Caco-2 (cell line): ENCODE results near the gene TTC28. TPM values are rescaled to one million over a fixed set of nuclear protein-coding genes. Genes with fewer than 3 reads are reported as not detected.

Experiments
- BruUV-seq: library from RNA; stranded (reverse); fragments of 400-500 nt; replicated peaks from 2 replicates; lab custom pipeline; 2021; lab: Mats Ljungman, UMichigan
- CTCF ChIA-PET: fragments of 300-600 bp; sonication (Branson Sonifier 250); formaldehyde crosslinking; loops from one replicate; lab custom pipeline; 2022; ENCODE audit warnings: antibody characterized with exemption; lab: Charles Lee
- POLR2A ChIA-PET: fragments of 300-600 bp; sonication (Branson Sonifier 250); formaldehyde crosslinking; loops from one replicate; lab custom pipeline; 2022; ENCODE audit warnings: antibody characterized with exemption; lab: Charles Lee
- DNase-seq, 2 experiments: peaks; one replicate each; pipeline versions ENCODE4 v3.0.0 to v3.0.0-alpha.2; 2020 to 2022
- H3K27me3 ChIP-seq: replicated peaks from 2 replicates; pipeline ENCODE4 v1.6.0; 2011; ENCODE audit warnings: low read length; ENCODE audit not compliant: control insufficient read depth, insufficient read depth
- H3K36me3 ChIP-seq: 2 replicates; pipeline ENCODE4 v1.5.1; 2011; ENCODE audit warnings: low read length; ENCODE audit not compliant: control insufficient read depth, insufficient read depth
- H3K4me1 ChIP-seq: fragments of 250-450 bp; sonication (Bioruptor Pico); 2 replicates; pipeline ENCODE4 v1.5.1; 2020; ENCODE audit warnings: mild to moderate bottlenecking
- H3K4me3 ChIP-seq: 2 replicates; pipeline ENCODE4 v1.5.1; 2011; ENCODE audit warnings: low read depth, mild to moderate bottlenecking, control low read depth, low read length
- H3K9me3 ChIP-seq: fragments of 250-450 bp; sonication (Bioruptor Pico); 2 replicates; pipeline ENCODE4 v1.5.1; 2020; ENCODE audit warnings: mild to moderate bottlenecking, moderate library complexity
- H3K27ac Mint-ChIP-seq: one replicate; pipeline ENCODE4 v1.8.0; 2022; ENCODE audit warnings: mixed read lengths; ENCODE audit not compliant: unreplicated experiment
- H3K27me3 Mint-ChIP-seq: one replicate; pipeline ENCODE4 v1.8.0; 2022; ENCODE audit warnings: mixed read lengths; ENCODE audit not compliant: insufficient read depth, unreplicated experiment
- H3K36me3 Mint-ChIP-seq: one replicate; pipeline ENCODE4 v1.8.0; 2022; ENCODE audit warnings: mild to moderate bottlenecking, mixed read lengths; ENCODE audit not compliant: insufficient read depth, unreplicated experiment
- H3K4me1 Mint-ChIP-seq: one replicate; pipeline ENCODE4 v1.8.0; 2022; ENCODE audit warnings: low read depth, mixed read lengths; ENCODE audit not compliant: unreplicated experiment
- H3K4me3 Mint-ChIP-seq: one replicate; pipeline ENCODE4 v1.8.0; 2022; ENCODE audit warnings: mild to moderate bottlenecking, moderate library complexity, mixed read lengths; ENCODE audit not compliant: unreplicated experiment
- H3K9me3 Mint-ChIP-seq: one replicate; pipeline ENCODE4 v1.8.0; 2022; ENCODE audit warnings: mixed read lengths; ENCODE audit not compliant: unreplicated experiment
- intact Hi-C: fragments of 100-400 bp; cut with micrococcal nuclease; formaldehyde crosslinking; loops from one replicate; pipeline ENCODE4 v1.10.0; 2022; ENCODE audit not compliant: unreplicated experiment
- total RNA-seq: library from RNA; stranded (reverse); gene quantifications from 2 replicates; pipeline ENCODE4 v1.2.3, GENCODE V29; 2022
- TF ChIP-seq, protein P1 (sequence below), 2 experiments: fragments of 200-600 bp in 1 of 2; IDR thresholded peaks; 1 replicate in 1 of 2; 2 replicates in 1 of 2; pipeline versions ENCODE4 v1.5.1 to v1.8.0; 2011 to 2022; ENCODE audit warnings: antibody characterized with exemption in 1 of 2, control low read depth in 1 of 2, inconsistent platforms in 1 of 2, low read depth in 1 of 2, low read length in 1 of 2, mild to moderate bottlenecking in 1 of 2, moderate library complexity in 1 of 2; ENCODE audit not compliant: insufficient read depth in 1 of 2, severe bottlenecking in 1 of 2, unreplicated experiment in 1 of 2

Gene TTC28
- total RNA-seq, 1 experiment from 2014 or later, result 12.0 TPM

DNA sequence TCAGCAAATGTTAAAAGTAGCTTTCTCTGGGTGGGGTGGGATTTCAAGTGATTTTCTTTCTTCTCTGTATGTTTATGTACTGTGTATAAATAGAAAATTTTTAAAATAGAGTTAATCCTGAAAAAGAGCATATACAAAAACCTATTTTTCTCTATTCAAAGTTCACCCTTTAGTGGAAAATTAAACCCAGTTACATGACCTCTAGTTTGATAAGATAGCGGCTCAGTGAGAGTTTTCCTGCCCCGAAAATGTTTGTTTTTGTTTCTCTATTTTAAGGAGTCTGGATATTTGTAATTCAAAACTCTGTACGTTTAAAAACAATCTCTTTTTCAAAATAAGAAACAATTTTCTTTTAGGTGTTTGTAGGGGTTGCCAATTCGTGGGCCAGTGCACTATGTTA, 718.5 kb downstream of the TTC28 start:
- Histone ChIP-seq H3K4me1 (0 out of 2 replicates have a peak, but pooled peaks cover 3% of the 10 kb centered on the region), H3K9me3 (no peaks in the 10 kb centered on the region), H3K27me3 (no peaks in the 10 kb centered on the region), H3K4me3 (no peak overlapping the region), H3K36me3 (no peaks in the 10 kb centered on the region)
- Mint-ChIP-seq H3K36me3 (no peaks in the 10 kb centered on the region), H3K9me3 (no peaks in the 10 kb centered on the region), H3K27me3 (no peaks in the 10 kb centered on the region), H3K4me3 (no peak overlapping the region), H3K4me1 (peaks cover 4% of the 10 kb centered on the region), H3K27ac (no peak overlapping the region)
- ChIA-PET POLR2A (no interaction called here), CTCF (no interaction called here)
- no TSS peak for BruUV-seq
- intact Hi-C loops, result no loop called here
- TF ChIP-seq, protein P1, sequence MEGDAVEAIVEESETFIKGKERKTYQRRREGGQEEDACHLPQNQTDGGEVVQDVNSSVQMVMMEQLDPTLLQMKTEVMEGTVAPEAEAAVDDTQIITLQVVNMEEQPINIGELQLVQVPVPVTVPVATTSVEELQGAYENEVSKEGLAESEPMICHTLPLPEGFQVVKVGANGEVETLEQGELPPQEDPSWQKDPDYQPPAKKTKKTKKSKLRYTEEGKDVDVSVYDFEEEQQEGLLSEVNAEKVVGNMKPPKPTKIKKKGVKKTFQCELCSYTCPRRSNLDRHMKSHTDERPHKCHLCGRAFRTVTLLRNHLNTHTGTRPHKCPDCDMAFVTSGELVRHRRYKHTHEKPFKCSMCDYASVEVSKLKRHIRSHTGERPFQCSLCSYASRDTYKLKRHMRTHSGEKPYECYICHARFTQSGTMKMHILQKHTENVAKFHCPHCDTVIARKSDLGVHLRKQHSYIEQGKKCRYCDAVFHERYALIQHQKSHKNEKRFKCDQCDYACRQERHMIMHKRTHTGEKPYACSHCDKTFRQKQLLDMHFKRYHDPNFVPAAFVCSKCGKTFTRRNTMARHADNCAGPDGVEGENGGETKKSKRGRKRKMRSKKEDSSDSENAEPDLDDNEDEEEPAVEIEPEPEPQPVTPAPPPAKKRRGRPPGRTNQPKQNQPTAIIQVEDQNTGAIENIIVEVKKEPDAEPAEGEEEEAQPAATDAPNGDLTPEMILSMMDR (IDR thresholded peaks at IDR 0.05; ENCODE audit: insufficient read depth in 1 of 2, low read depth in 1 of 2, low read length in 1 of 2, severe bottlenecking in 1 of 2, unreplicated experiment in 1 of 2), result no peak
- DNase-seq, result no peak

DNA sequence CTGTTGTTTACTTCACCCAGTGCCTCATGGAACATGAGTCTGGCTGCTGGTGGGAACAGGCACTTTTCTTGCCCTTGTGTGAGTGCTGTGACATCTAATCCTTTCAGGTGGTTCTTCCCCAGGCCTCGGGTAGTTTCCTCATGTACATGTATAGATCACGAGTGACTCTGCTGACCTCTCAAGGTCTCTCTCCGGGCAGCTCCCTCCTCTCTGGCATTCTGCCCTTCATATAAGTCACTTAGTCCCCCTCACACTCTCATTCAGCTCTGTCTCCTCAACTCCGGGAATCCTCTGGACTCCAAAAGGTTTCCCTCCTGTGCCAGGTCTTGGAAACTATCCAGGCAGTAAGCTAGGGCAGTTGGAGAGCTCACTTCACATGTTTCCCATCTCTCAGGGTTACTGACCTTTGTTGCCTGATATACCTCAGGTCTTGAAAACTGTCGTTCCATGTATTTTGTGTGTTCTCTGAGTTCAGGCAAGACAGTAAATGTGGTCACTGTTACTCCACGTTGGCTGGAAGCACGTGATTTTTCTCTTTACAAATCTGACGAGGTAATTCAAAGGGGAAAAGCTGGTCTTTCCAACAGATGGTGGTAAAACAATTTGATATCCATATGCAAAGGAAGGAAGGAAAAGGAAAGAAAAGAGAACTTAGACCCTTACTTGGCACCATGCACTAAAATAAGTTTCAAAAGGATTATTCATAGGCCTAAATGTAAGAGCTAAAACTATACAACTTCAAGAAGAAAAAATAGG, 720.1 kb downstream of the TTC28 start:
- TF ChIP-seq, protein P1 (IDR thresholded peaks at IDR 0.05; ENCODE audit: insufficient read depth in 1 of 2, low read depth in 1 of 2, low read length in 1 of 2, severe bottlenecking in 1 of 2, unreplicated experiment in 1 of 2), result no peak
- H3K36me3 ChIP-seq, result no peaks in the 10 kb centered on the region
- BruUV-seq, result no TSS peak
- ChIA-PET CTCF (no interaction called here), POLR2A (no interaction called here)
- H3K27me3 ChIP-seq, result no peaks in the 10 kb centered on the region
- H3K27me3 Mint-ChIP-seq, result no peaks in the 10 kb centered on the region
- no peak overlapping the region for H3K4me3 Mint-ChIP-seq
- H3K4me1 ChIP-seq, result no peaks in the 10 kb centered on the region
- H3K9me3 ChIP-seq, result no peaks in the 10 kb centered on the region
- H3K9me3 Mint-ChIP-seq, result no peaks in the 10 kb centered on the region
- no peaks in the 10 kb centered on the region for H3K4me1 Mint-ChIP-seq
- intact Hi-C loops, result no loop called here
- H3K4me3 ChIP-seq, result no peak overlapping the region
- H3K27ac Mint-ChIP-seq, result no peak overlapping the region
- no peaks in the 10 kb centered on the region for H3K36me3 Mint-ChIP-seq
- no peak for DNase-seq

DNA sequence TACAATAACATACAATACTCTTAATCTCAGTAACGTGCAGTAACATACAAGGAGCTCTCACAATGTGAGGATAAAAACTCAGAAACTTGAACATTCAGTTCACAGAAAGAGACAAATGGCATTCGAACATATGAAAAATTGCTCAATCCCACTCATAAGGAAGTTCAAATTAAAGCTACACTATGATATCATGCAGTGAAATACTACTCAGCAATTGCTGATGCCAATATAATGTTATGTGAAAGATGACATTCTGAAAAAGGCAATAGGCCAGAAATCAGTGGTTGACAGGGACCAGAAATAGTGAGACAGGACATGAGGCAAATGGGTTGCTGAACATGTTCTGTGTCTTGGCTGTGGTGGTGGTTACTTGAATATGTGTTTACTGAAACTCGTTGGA, 726.9 kb downstream of the TTC28 start:
- no peaks in the 10 kb centered on the region for H3K27me3 Mint-ChIP-seq
- H3K4me3 Mint-ChIP-seq, result no peak overlapping the region
- BruUV-seq, result no TSS peak
- H3K4me1 Mint-ChIP-seq, result no peaks in the 10 kb centered on the region
- ChIA-PET POLR2A (no interaction called here), CTCF (no interaction called here)
- Histone ChIP-seq H3K36me3 (no peaks in the 10 kb centered on the region), H3K4me1 (peaks cover 5% of the 10 kb centered on the region; the same call in 1 of the 2 replicates), H3K9me3 (no peaks in the 10 kb centered on the region), H3K4me3 (no peak overlapping the region), H3K27me3 (no peaks in the 10 kb centered on the region)
- DNase-seq, result no peak
- H3K27ac Mint-ChIP-seq, result no peak overlapping the region
- intact Hi-C loops, result no loop called here
- no peaks in the 10 kb centered on the region for H3K9me3 Mint-ChIP-seq
- TF ChIP-seq, protein P1 (IDR thresholded peaks at IDR 0.05; ENCODE audit: insufficient read depth in 1 of 2, low read depth in 1 of 2, low read length in 1 of 2, severe bottlenecking in 1 of 2, unreplicated experiment in 1 of 2), result no peak
- no peaks in the 10 kb centered on the region for H3K36me3 Mint-ChIP-seq
